Endothelial cell of umbilical vein (primary cell): ENCODE results near the gene NUDT17. TPM values are rescaled to one million over a fixed set of nuclear protein-coding genes. Genes with fewer than 3 reads are reported as not detected.

Experiments
- BruUV-seq: library from RNA; stranded (reverse); fragments of 400-500 nt; replicated peaks from 2 replicates; lab custom pipeline; 2021; lab: Mats Ljungman, UMichigan
- CTCF ChIA-PET: fragments of 300-600, 350-600 bp; sonication (Branson Sonifier 250); formaldehyde crosslinking; loops from one replicate; lab custom pipeline; 2021; ENCODE audit warnings: antibody characterized with exemption, inconsistent platforms; lab: Charles Lee
- POLR2A ChIA-PET: fragments of 300-600, 350-600 bp; sonication (Branson Sonifier 250); formaldehyde crosslinking; loops from one replicate; lab custom pipeline; 2021; ENCODE audit warnings: antibody characterized with exemption, inconsistent platforms; lab: Charles Lee
- DNase-seq: peaks from one replicate; pipeline ENCODE4 v3.0.0-alpha.2; 2011; ENCODE audit warnings: low read depth, low spot score
- FAIRE-seq: peaks from 2 replicates; lab custom pipeline; 2011; peaks lifted over from hg19 to GRCh38; lab: Jason Lieb, UNC
- H2AFZ ChIP-seq: 2 replicates; pipeline ENCODE4 v1.6.0; 2012; ENCODE audit warnings: low read depth, low read length, control low read depth, inconsistent platforms
- H3K27ac ChIP-seq: 2 replicates; pipeline ENCODE4 v1.5.1; 2011; ENCODE audit warnings: low read depth, mild to moderate bottlenecking, control low read depth, low read length, moderate library complexity; ENCODE audit not compliant: insufficient read depth
- H3K27me3 ChIP-seq, 2 experiments: 2 replicates each; pipeline versions ENCODE4 v1.6.0 to v1.6.1; 2011; ENCODE audit warnings: low read length in 2 of 2, mixed read lengths in 1 of 2; ENCODE audit not compliant: control insufficient read depth in 2 of 2, insufficient read depth in 2 of 2
- H3K36me3 ChIP-seq, 2 experiments: 2 replicates in 1 of 2; 3 replicates in 1 of 2; pipeline ENCODE4 v1.5.1; 2011; ENCODE audit warnings: low read length in 2 of 2, mild to moderate bottlenecking in 1 of 2, moderate library complexity in 1 of 2; ENCODE audit not compliant: control insufficient read depth in 2 of 2, insufficient read depth in 2 of 2; ENCODE audit errors: extremely low read depth in 1 of 2
- H3K4me1 ChIP-seq: 3 replicates; pipeline ENCODE4 v1.5.1; 2011; ENCODE audit warnings: mild to moderate bottlenecking, low read length; ENCODE audit not compliant: control insufficient read depth, insufficient read depth; ENCODE audit errors: extremely low read depth
- H3K4me2 ChIP-seq: 2 replicates; pipeline ENCODE4 v1.6.1; 2011; ENCODE audit warnings: low read length, control low read depth, mixed read lengths; ENCODE audit not compliant: insufficient read depth
- H3K4me3 ChIP-seq, 3 experiments: fragments of 200-600 bp in 1 of 3; sonication (generic), shearing (Covaris generic) in 1 of 3; replicated peaks in 1 of 3; 2 replicates each; pipeline ENCODE4 v1.5.1; 2011 to 2016; ENCODE audit warnings: control low read depth in 3 of 3, low read length in 3 of 3, mild to moderate bottlenecking in 2 of 3, inconsistent platforms in 1 of 3, low read depth in 1 of 3, moderate library complexity in 1 of 3; ENCODE audit not compliant: insufficient read depth in 1 of 3
- H3K79me2 ChIP-seq: 2 replicates; pipeline ENCODE4 v1.6.0; 2012; ENCODE audit warnings: low read length, inconsistent platforms; ENCODE audit not compliant: control insufficient read depth, insufficient read depth
- H3K9ac ChIP-seq: replicated peaks from 2 replicates; pipeline ENCODE3; 2011; ENCODE audit warnings: low read length, control low read depth; ENCODE audit not compliant: insufficient read depth; ENCODE audit errors: extremely low read depth
- H3K9me1 ChIP-seq: replicated peaks from 3 replicates; pipeline ENCODE4 v1.6.0; 2011; ENCODE audit warnings: mild to moderate bottlenecking, low read length; ENCODE audit not compliant: control insufficient read depth, insufficient read depth; ENCODE audit errors: extremely low read depth
- H3K9me3 ChIP-seq: replicated peaks from 2 replicates; pipeline ENCODE4 v1.5.1; 2012; ENCODE audit warnings: low read length, inconsistent platforms; ENCODE audit not compliant: control insufficient read depth, insufficient read depth
- H4K20me1 ChIP-seq: replicated peaks from 2 replicates; pipeline ENCODE3; 2011; ENCODE audit warnings: mild to moderate bottlenecking, low read length; ENCODE audit not compliant: control insufficient read depth, insufficient read depth; ENCODE audit errors: extremely low read depth
- EZH2 ChIP-seq: IDR thresholded peaks from 2 replicates; pipeline ENCODE4 v1.6.1; 2012; ENCODE audit warnings: borderline replicate concordance, low read depth, mild to moderate bottlenecking, moderate library complexity, low read length, inconsistent platforms; ENCODE audit not compliant: severe bottlenecking
- FOS ChIP-seq: IDR thresholded peaks from 2 replicates; pipeline ENCODE4 v1.6.1; 2011; ENCODE audit warnings: mild to moderate bottlenecking, low read length, moderate library complexity, borderline replicate concordance; ENCODE audit not compliant: insufficient read depth
- GATA2 ChIP-seq: IDR thresholded peaks from 2 replicates; pipeline ENCODE4 v1.7.0; 2011; ENCODE audit warnings: low read depth, mild to moderate bottlenecking, moderate library complexity, mixed read lengths, low read length; ENCODE audit not compliant: insufficient read length, insufficient read depth
- JUN ChIP-seq: IDR thresholded peaks from 2 replicates; pipeline ENCODE4 v1.6.1; 2011; ENCODE audit warnings: borderline replicate concordance, low read depth; ENCODE audit not compliant: insufficient read length, insufficient read depth
- MAX ChIP-seq: IDR thresholded peaks from 2 replicates; pipeline ENCODE4 v1.6.1; 2011; ENCODE audit not compliant: insufficient read depth, insufficient read length
- MYC ChIP-seq: IDR thresholded peaks from one replicate; pipeline ENCODE4 v1.6.1; 2011; ENCODE audit warnings: mild to moderate bottlenecking, low read depth, low read length
- POLR2A ChIP-seq: IDR thresholded peaks from 2 replicates; pipeline ENCODE4 v1.6.1; 2012; ENCODE audit warnings: low read depth, mild to moderate bottlenecking, control low read depth, low read length
- POLR2AphosphoS5 ChIP-seq: IDR thresholded peaks from 2 replicates; pipeline ENCODE4 v1.6.1; 2012; ENCODE audit warnings: low read depth, mild to moderate bottlenecking, control low read depth, low read length, moderate library complexity; ENCODE audit not compliant: insufficient read depth
- dilution Hi-C: fragments of 300-500 bp; cut with MboI; formaldehyde crosslinking; loops from one replicate; pipeline ENCODE4 v1.15.0; 2019; ENCODE audit warnings: low sequenced_read_pairs; ENCODE audit not compliant: extremely low pct_ligation_motif_present
- intact Hi-C: fragments of 100-400 bp; cut with micrococcal nuclease; formaldehyde crosslinking; loops from one replicate; pipeline ENCODE4 v1.10.0; 2022
- polyA plus RNA-seq, 4 experiments: library from polyadenylated mRNA; depleted of rRNA in 3 of 4; stranded (reverse) in 3 of 4; unstranded in 1 of 4; fragments of >200 nt; gene quantifications; 2 replicates each; pipeline versions ENCODE4 v1.2.1 to v1.2.3, GENCODE V29; 2011 to 2012; ENCODE audit warnings: missing spikeins in 1 of 4
- total RNA-seq: library from RNA; stranded (reverse); gene quantifications from 2 replicates; pipeline ENCODE4 v1.2.3, GENCODE V29; 2021
- TF ChIP-seq, protein P1 (sequence below), 2 donors: IDR thresholded peaks; 1 replicate in 1 of 2; 2 replicates in 1 of 2; pipeline ENCODE4 v1.5.1; 2011; ENCODE audit warnings: low read length in 2 of 2, mild to moderate bottlenecking in 2 of 2, moderate library complexity in 2 of 2, control low read depth in 1 of 2, inconsistent platforms in 1 of 2, low read depth in 1 of 2; ENCODE audit not compliant: insufficient read depth in 1 of 2; ENCODE audit errors: extremely low read depth in 1 of 2

Gene NUDT17
- total and polyA plus RNA-seq, 2 donors (not counting 3 experiments of a cell fraction or from before 2014, with no cell fraction given): 3.6 to 9.0 TPM

GRCh38 chr1:145806408-145806807 is 39.0 kb upstream of the NUDT17 start:
- POLR2A ChIA-PET: no interaction called here
- Histone ChIP-seq H3K27me3 (no peaks in the 10 kb centered on the region), H4K20me1 (peaks cover 2% of the 10 kb centered on the region), H3K4me1 (no peaks in the 10 kb centered on the region), H3K9me1 (no peaks in the 10 kb centered on the region), H3K9ac (no peak overlapping the region), H3K36me3 (peaks cover 0 to 2% of the 10 kb centered on the region in 2 experiments), H3K79me2 (peaks cover 65% of the 10 kb centered on the region), H3K4me3 (no peak overlapping the region), H3K4me2 (no peak overlapping the region), H2AFZ (no peak overlapping the region), H3K27ac (no peak overlapping the region), H3K9me3 (no peaks in the 10 kb centered on the region)
- FAIRE-seq (no peak), DNase-seq (no peak)
- TF ChIP-seq JUN (no peak), POLR2A (no peak), MYC (no peak), FOS (no peak), POLR2AphosphoS5 (no peak), MAX (no peak), EZH2 (no peak), GATA2 (no peak)
- TF ChIP-seq, protein P1, sequence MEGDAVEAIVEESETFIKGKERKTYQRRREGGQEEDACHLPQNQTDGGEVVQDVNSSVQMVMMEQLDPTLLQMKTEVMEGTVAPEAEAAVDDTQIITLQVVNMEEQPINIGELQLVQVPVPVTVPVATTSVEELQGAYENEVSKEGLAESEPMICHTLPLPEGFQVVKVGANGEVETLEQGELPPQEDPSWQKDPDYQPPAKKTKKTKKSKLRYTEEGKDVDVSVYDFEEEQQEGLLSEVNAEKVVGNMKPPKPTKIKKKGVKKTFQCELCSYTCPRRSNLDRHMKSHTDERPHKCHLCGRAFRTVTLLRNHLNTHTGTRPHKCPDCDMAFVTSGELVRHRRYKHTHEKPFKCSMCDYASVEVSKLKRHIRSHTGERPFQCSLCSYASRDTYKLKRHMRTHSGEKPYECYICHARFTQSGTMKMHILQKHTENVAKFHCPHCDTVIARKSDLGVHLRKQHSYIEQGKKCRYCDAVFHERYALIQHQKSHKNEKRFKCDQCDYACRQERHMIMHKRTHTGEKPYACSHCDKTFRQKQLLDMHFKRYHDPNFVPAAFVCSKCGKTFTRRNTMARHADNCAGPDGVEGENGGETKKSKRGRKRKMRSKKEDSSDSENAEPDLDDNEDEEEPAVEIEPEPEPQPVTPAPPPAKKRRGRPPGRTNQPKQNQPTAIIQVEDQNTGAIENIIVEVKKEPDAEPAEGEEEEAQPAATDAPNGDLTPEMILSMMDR (IDR thresholded peaks at IDR 0.05; ENCODE audit: extremely low read depth in 1 of 2, insufficient read depth in 1 of 2, low read depth in 1 of 2, low read length in 2 of 2): no peak
- dilution Hi-C loops: no loop called here
- no TSS peak for BruUV-seq
- CTCF ChIA-PET: interaction anchor here (2.2 kb wide), 1 partner anchor 14 kb away, joined by 6 read pairs; no protein-coding TSS in a partner anchor
- intact Hi-C loops: no loop called here
